Upper lobe of left lung (tissue), 4 donors: ENCODE measurements around the gene STEAP1B.

Experiments
- EP300 ChIP-seq, 4 donors: sonication (generic); formaldehyde crosslinking; IDR thresholded peaks; one replicate each; pipeline ENCODE4 v1.5.1; 2017; ENCODE audit warnings: antibody characterized with exemption in 4 of 4, control low read depth in 2 of 4
- POLR2A ChIP-seq, 4 donors: fragments of 450-650 bp; IDR thresholded peaks; one replicate each; pipeline ENCODE4 v1.5.1; 2016 to 2017; ENCODE audit warnings: antibody characterized with exemption in 4 of 4, mild to moderate bottlenecking in 2 of 4
- POLR2AphosphoS5 ChIP-seq, 2 donors: sonication (generic); formaldehyde crosslinking; IDR thresholded peaks; one replicate each; pipeline ENCODE4 v1.5.1; 2017; ENCODE audit warnings: antibody characterized with exemption in 2 of 2
- TF ChIP-seq, protein P1 (sequence below), 6 experiments: fragments of 450-650 bp in 4 of 6; fragments of 200-600 bp in 2 of 6; sonication (generic) in 2 of 6; IDR thresholded peaks; one replicate each; pipeline ENCODE4 v1.5.1; 2016 to 2019; ENCODE audit warnings: antibody characterized with exemption in 6 of 6

DNA sequence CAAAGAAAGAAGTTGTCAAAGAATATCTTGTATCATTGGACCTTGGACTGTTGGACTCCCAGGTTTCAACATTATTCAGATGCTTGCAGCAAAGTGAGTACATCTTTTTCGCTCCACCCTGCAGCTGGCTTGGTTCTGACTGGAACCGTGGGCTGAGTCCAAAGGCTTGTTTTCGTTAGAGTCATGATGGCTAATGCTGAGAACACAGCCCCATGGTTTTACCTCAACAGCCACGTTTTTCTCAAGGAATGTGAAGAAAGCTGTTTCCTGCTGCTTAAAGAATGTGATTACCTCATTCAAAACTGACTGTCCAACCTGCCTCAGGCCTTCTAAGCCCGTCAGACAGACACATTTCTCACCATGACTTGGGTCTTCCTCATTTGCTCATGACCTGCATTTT, 69.5 kb downstream of the STEAP1B start:
- TF ChIP-seq, protein P1, sequence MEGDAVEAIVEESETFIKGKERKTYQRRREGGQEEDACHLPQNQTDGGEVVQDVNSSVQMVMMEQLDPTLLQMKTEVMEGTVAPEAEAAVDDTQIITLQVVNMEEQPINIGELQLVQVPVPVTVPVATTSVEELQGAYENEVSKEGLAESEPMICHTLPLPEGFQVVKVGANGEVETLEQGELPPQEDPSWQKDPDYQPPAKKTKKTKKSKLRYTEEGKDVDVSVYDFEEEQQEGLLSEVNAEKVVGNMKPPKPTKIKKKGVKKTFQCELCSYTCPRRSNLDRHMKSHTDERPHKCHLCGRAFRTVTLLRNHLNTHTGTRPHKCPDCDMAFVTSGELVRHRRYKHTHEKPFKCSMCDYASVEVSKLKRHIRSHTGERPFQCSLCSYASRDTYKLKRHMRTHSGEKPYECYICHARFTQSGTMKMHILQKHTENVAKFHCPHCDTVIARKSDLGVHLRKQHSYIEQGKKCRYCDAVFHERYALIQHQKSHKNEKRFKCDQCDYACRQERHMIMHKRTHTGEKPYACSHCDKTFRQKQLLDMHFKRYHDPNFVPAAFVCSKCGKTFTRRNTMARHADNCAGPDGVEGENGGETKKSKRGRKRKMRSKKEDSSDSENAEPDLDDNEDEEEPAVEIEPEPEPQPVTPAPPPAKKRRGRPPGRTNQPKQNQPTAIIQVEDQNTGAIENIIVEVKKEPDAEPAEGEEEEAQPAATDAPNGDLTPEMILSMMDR (IDR thresholded peaks at IDR 0.05), result no peak
- TF ChIP-seq POLR2A (IDR thresholded peaks at IDR 0.05), result no peak
- TF ChIP-seq POLR2AphosphoS5 (IDR thresholded peaks at IDR 0.05), result no peak
- TF ChIP-seq EP300 (IDR thresholded peaks at IDR 0.05), result no peak
